Measurements from ENCODE around the gene ADAT2. TPM values are rescaled to one million over a fixed set of nuclear protein-coding genes. Genes with fewer than 3 reads are reported as not detected.
A peak's percentile ranks its signal among the peaks of the same experiment; 100 is the strongest.

The ADAT2 gene
- total and polyA plus RNA-seq, 2 of the 13 experiments (the other 11 are each of a cell fraction or from before 2014, with no cell fraction given) = 10.5 to 18.3 TPM

DNA sequence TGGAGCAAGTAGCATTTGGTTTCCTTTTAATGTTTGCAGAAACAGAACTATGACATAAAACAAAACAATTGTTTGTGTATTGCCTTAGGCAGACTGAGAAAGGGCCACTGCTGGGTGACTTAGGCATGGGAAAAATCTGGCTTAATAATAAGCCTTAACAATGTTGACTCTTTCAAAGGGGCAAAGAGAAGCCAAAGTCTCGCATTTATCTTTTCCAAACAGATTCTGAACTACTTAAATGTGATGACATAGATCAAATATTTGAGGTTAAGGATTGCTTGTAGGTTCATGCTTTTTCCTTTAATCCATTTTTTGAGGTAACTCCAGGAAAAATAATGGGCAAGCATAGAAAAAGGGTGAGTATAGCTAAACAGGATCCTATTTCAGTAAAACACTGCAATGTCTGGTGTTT, 39.6 kb downstream of the ADAT2 start:
- H3K9ac ChIP-seq (ENCODE audit: insufficient read depth, low read depth, low read length) = peak overlapping the region; percentile 29; the same call in 1 of the 2 replicates
- no peaks in the 10 kb centered on the region for H3K9me3 ChIP-seq (ENCODE audit: low read length)
- ChIA-PET CTCF (ENCODE audit: low intra/inter-chr PET ratio, low total read pairs) (no interaction called here), POLR2A (interaction anchor here (0.7 to 2.1 kb wide), 3 partner anchors 12 to 23 kb away, joined by 3 to 27 read pairs (median 3); no protein-coding TSS in a partner anchor)
- no TSS peak for BruUV-seq (replicated peaks)
- H4K20me1 ChIP-seq (ENCODE audit: insufficient read depth, low read length) = no peaks in the 10 kb centered on the region
- in situ Hi-C loops (cut with HindIII; ENCODE audit: extremely low pct_ligation_motif_present, low pct_unique_long_range_greater_than_20kb) (loop anchor here (10.0 kb wide), 2 partner anchors 356 to 466 kb away; partner anchors contain the start of gene HIVEP2), intact Hi-C loops (cut with micrococcal nuclease; ENCODE audit: unreplicated experiment) (loop anchor here (5.0 kb wide), 3 partner anchors 189 to 719 kb away; partner anchors contain the start of gene AIG1)
- 0% methylated on average over 1 of the region's 1 CpG for WGBS (ENCODE audit: low lambda C conversion rate)
- peak overlapping the region; percentile 53 for H3K27ac ChIP-seq (ENCODE audit: extremely low read length, insufficient read depth, low read length)
- ATAC-seq (peak; percentile 75), FAIRE-seq (peak; percentile 93), DNase-seq (ENCODE audit: low spot score) (peak; percentile 95)
- no peaks in the 10 kb centered on the region for H3K27me3 ChIP-seq (ENCODE audit: control insufficient read depth in 1 of 2, insufficient read depth in 2 of 2, low read length in 2 of 2)
- no peak overlapping the region for H2AFZ ChIP-seq (ENCODE audit: low read length)
- peak overlapping the region; percentile 44 for H3K4me2 ChIP-seq (ENCODE audit: low read depth, low read length)
- no peaks in the 10 kb centered on the region for H3K79me2 ChIP-seq (ENCODE audit: insufficient read depth, low read length)
- no peak overlapping the region; a peak in 1 of 6 replicates for H3K4me3 ChIP-seq (replicated peaks in 1 of 3; ENCODE audit: insufficient read depth in 1 of 3, low read depth in 2 of 3, low read length in 3 of 3)
- H3K36me3 ChIP-seq (replicated peaks in 1 of 2; ENCODE audit: control insufficient read depth in 1 of 2, insufficient read depth in 2 of 2, low read length in 2 of 2) = no peaks in the 10 kb centered on the region
- H3K4me1 ChIP-seq (ENCODE audit: insufficient read depth, low read length) = peaks cover 64% of the 10 kb centered on the region
- TF ChIP-seq ZNF235 (CRISPR knock-in tag; IDR thresholded peaks at IDR 0.05; ENCODE audit: borderline replicate concordance) (no peak), SMC3 (IDR thresholded peaks at IDR 0.05; ENCODE audit: low read length) (no peak), ZC3H4 (CRISPR knock-in tag; IDR thresholded peaks at IDR 0.05; ENCODE audit: borderline replicate concordance) (no peak), SP140L (CRISPR knock-in tag; IDR thresholded peaks at IDR 0.05; ENCODE audit: borderline replicate concordance) (0 out of 2 replicates have a peak, but pooled peaks have one; percentile 68), TEAD2 (CRISPR knock-in tag; IDR thresholded peaks at IDR 0.05) (no peak), ZNF335 (CRISPR knock-in tag; IDR thresholded peaks at IDR 0.05) (no peak), KDM1A (CRISPR knock-in tag; IDR thresholded peaks at IDR 0.05) (no peak), YEATS4 (CRISPR knock-in tag; IDR thresholded peaks at IDR 0.05; ENCODE audit: borderline replicate concordance) (0 out of 2 replicates have a peak, but pooled peaks have one; percentile 39), SOX5 (CRISPR knock-in tag; IDR thresholded peaks at IDR 0.05; ENCODE audit: borderline replicate concordance) (peak; percentile 91), ATF1 (CRISPR knock-in tag; IDR thresholded peaks at IDR 0.05) (peak; percentile 21; the same call in 1 of the 2 replicates), TP53 (CRISPR knock-in tag; conservative IDR thresholded peaks at IDR 0.05) (0 out of 2 replicates have a peak, but pooled peaks have one; percentile 66), KMT2B (CRISPR knock-in tag; IDR thresholded peaks at IDR 0.05) (0 out of 2 replicates have a peak, but pooled peaks have one; percentile 22), ZNF562 (CRISPR knock-in tag; IDR thresholded peaks at IDR 0.05; ENCODE audit: borderline replicate concordance) (no peak), ZNF746 (CRISPR knock-in tag; IDR thresholded peaks at IDR 0.05) (no peak), CAMTA2 (CRISPR knock-in tag; IDR thresholded peaks at IDR 0.05; ENCODE audit: borderline replicate concordance) (no peak), ARNTL (CRISPR knock-in tag; IDR thresholded peaks at IDR 0.05) (no peak)
- TF ChIP-seq, protein P1, sequence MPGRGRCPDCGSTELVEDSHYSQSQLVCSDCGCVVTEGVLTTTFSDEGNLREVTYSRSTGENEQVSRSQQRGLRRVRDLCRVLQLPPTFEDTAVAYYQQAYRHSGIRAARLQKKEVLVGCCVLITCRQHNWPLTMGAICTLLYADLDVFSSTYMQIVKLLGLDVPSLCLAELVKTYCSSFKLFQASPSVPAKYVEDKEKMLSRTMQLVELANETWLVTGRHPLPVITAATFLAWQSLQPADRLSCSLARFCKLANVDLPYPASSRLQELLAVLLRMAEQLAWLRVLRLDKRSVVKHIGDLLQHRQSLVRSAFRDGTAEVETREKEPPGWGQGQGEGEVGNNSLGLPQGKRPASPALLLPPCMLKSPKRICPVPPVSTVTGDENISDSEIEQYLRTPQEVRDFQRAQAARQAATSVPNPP (CRISPR knock-in tag; IDR thresholded peaks at IDR 0.05) = no peak
- TF ChIP-seq, protein P2, sequence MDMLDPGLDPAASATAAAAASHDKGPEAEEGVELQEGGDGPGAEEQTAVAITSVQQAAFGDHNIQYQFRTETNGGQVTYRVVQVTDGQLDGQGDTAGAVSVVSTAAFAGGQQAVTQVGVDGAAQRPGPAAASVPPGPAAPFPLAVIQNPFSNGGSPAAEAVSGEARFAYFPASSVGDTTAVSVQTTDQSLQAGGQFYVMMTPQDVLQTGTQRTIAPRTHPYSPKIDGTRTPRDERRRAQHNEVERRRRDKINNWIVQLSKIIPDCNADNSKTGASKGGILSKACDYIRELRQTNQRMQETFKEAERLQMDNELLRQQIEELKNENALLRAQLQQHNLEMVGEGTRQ (IDR thresholded peaks at IDR 0.05; ENCODE audit: low read depth, low read length) = no peak
- TF ChIP-seq, protein P2 (CRISPR knock-in tag; IDR thresholded peaks at IDR 0.05; ENCODE audit: borderline replicate concordance) = no peak
- TF ChIP-seq, protein P3, sequence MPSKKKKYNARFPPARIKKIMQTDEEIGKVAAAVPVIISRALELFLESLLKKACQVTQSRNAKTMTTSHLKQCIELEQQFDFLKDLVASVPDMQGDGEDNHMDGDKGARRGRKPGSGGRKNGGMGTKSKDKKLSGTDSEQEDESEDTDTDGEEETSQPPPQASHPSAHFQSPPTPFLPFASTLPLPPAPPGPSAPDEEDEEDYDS (CRISPR knock-in tag; IDR thresholded peaks at IDR 0.05) = 0 out of 2 replicates have a peak, but pooled peaks have one; percentile 35
- TF ChIP-seq, protein P4, sequence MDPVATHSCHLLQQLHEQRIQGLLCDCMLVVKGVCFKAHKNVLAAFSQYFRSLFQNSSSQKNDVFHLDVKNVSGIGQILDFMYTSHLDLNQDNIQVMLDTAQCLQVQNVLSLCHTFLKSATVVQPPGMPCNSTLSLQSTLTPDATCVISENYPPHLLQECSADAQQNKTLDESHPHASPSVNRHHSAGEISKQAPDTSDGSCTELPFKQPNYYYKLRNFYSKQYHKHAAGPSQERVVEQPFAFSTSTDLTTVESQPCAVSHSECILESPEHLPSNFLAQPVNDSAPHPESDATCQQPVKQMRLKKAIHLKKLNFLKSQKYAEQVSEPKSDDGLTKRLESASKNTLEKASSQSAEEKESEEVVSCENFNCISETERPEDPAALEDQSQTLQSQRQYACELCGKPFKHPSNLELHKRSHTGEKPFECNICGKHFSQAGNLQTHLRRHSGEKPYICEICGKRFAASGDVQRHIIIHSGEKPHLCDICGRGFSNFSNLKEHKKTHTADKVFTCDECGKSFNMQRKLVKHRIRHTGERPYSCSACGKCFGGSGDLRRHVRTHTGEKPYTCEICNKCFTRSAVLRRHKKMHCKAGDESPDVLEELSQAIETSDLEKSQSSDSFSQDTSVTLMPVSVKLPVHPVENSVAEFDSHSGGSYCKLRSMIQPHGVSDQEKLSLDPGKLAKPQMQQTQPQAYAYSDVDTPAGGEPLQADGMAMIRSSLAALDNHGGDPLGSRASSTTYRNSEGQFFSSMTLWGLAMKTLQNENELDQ (CRISPR knock-in tag; IDR thresholded peaks at IDR 0.05; ENCODE audit: borderline replicate concordance) = no peak
